K562 treated with DMSO at 1 percent for 48 hours (cell line): ENCODE data around the gene SOX5. TPM values are rescaled to one million over a fixed set of nuclear protein-coding genes. Genes with fewer than 3 reads are reported as not detected.

Source experiments
- total RNA-seq: library from RNA; unstranded; fragments of 300-600 nt; gene quantifications from 2 replicates; pipeline ENCODE4 v1.2.3, GENCODE V29; 2022; ENCODE audit warnings: low replicate concordance; ENCODE audit errors: extremely low read depth

The SOX5 gene
- not detected in 2 replicates for total RNA-seq

DNA sequence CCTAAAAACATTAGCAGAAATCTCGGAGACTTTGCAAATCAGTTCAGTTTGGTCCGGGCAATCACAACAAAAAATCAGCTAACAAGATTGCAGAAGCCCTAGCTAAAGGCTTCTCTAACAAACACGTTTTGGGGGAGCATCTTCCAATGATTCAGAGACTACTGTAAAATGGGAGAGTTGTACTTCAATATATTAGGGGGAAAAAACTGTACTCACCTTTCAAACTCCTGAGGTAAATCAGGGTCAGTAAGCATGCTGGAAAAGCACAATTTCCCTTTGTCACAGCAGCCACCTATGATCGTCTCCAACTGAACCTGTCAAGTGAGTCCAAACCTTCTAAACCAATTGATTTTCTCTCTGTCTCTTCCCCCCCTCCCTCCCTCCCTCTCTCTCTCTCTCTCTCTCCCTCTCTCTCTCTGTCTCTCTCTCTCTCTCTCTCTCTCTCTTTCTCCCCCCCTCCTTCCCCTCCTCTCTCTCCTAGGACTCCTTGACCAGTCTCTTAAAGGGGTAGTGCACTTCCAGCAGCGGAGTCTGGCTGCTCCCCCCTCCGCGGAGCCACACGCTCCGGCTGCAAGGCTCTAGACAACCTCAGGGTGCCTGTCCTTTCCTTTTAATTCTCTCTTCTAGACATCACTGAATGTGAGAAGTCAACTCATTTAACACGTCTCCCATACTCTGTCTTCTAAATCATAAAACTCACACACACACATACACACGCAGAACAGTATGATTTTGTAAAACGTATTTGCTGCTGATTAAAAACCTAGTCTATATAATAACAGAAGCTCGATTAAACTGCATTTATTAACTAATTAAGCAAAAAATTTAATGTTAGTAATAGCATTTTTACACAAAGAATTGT, at the start of gene SOX5:
Gene SOX5 (minus strand): TSS at position 323 of the 862 bp plus-strand sequence. CDS start 69 bp downstream, at position 254.

